Measurements from ENCODE around the gene B4GALNT2. TPM values are rescaled to one million over a fixed set of nuclear protein-coding genes. Genes with fewer than 3 reads are reported as not detected.
"Not testable (repeated sequence)": the region's sequence is repeated elsewhere in the genome, so short reads cannot be mapped to it uniquely, and the experiment has no call there.

B4GALNT2 gene
- total and polyA plus RNA-seq, 2 experiments from 2014 or later = not detected

DNA sequence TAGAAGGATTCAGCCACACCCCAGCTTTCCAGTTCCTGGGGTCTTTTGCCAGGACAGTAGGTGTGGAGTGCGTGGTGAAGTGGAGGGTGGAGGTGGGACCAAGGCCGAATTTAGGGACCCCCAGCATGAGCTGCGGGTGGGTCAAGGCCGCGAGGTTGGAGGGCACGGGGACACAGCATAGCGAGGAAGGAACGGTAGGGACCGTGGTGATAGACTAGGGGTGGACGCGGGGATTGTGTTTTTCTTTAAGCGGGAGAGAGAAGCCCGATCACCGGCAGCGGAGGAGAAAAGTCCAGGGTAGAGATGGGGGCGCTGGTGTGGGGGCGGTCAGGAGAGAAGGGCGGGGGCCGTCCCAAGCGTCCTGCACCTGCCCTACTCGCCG is 261 bp upstream of the B4GALNT2 start:
- Histone ChIP-seq H3K27ac (no peak overlapping the region), H3K4me1 (ENCODE audit: low read depth) (no peaks in the 10 kb centered on the region), H3K27me3 (peaks cover 56% of the 10 kb centered on the region), H3K4me3 (peak overlapping the region; percentile 22), H3K9me3 (ENCODE audit: low read depth) (no peaks in the 10 kb centered on the region), H3K36me3 (no peaks in the 10 kb centered on the region)
- DNase-seq (ENCODE audit: low read depth in 1 of 2, low spot score in 1 of 2) = no peak
- TF ChIP-seq, protein P1, sequence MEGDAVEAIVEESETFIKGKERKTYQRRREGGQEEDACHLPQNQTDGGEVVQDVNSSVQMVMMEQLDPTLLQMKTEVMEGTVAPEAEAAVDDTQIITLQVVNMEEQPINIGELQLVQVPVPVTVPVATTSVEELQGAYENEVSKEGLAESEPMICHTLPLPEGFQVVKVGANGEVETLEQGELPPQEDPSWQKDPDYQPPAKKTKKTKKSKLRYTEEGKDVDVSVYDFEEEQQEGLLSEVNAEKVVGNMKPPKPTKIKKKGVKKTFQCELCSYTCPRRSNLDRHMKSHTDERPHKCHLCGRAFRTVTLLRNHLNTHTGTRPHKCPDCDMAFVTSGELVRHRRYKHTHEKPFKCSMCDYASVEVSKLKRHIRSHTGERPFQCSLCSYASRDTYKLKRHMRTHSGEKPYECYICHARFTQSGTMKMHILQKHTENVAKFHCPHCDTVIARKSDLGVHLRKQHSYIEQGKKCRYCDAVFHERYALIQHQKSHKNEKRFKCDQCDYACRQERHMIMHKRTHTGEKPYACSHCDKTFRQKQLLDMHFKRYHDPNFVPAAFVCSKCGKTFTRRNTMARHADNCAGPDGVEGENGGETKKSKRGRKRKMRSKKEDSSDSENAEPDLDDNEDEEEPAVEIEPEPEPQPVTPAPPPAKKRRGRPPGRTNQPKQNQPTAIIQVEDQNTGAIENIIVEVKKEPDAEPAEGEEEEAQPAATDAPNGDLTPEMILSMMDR (IDR thresholded peaks at IDR 0.05; ENCODE audit: low read depth, low read length) = no peak

DNA sequence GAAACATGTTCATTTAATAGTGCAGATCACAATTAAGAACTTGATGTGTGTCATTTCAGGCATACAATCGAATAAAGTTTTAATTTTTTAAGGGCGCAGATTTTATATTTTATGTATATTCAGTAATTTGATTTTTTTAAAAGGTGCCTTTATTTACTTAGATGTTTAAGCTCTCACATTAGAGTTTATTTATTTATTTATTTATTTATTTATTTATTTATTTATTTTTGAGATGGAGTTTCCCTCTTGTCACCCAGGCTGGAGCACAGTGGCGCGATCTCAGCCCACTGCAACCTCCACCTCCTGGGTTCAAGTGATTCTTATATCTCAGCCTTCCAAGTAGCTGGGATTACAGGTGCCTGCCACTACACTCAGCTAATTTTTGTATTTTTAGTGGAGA is 3.8 kb downstream of the B4GALNT2 start:
- Histone ChIP-seq H3K9me3 (ENCODE audit: low read depth) (no peaks in the 10 kb centered on the region), H3K27me3 (peaks cover 45% of the 10 kb centered on the region), H3K4me3 (no peak overlapping the region), H3K4me1 (ENCODE audit: low read depth) (no peaks in the 10 kb centered on the region), H3K36me3 (no peaks in the 10 kb centered on the region), H3K27ac (no peak overlapping the region)
- TF ChIP-seq, protein P1 (IDR thresholded peaks at IDR 0.05; ENCODE audit: low read depth, low read length) = no peak
- no peak for DNase-seq (ENCODE audit: low read depth in 1 of 2, low spot score in 1 of 2)

DNA sequence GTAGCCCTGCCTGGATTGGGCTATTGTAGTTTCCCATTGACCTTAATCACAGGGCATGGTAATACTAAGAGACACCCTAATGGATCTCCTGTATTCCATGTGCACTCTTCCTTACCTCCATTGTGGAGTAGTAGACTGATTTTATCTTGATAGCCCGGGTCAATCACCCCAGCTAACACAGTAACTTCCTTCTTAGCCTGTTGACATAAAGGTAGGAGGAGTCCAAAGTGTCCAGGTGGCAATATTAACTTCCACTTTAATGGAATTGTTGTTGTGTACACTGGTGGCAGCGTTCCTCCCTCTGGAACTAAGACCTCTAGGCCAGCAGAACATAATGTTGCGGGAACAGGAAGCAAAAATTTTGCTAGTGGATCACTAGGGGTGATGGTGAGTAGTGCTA is 13.1 kb downstream of the B4GALNT2 start:
- H3K27me3 ChIP-seq = peaks cover 17% of the 10 kb centered on the region
- not testable (repeated sequence) for H3K4me1 ChIP-seq (ENCODE audit: low read depth); H3K9me3 ChIP-seq (ENCODE audit: low read depth); H3K4me3 ChIP-seq; DNase-seq (ENCODE audit: low read depth in 1 of 2, low spot score in 1 of 2); H3K36me3 ChIP-seq; H3K27ac ChIP-seq

DNA sequence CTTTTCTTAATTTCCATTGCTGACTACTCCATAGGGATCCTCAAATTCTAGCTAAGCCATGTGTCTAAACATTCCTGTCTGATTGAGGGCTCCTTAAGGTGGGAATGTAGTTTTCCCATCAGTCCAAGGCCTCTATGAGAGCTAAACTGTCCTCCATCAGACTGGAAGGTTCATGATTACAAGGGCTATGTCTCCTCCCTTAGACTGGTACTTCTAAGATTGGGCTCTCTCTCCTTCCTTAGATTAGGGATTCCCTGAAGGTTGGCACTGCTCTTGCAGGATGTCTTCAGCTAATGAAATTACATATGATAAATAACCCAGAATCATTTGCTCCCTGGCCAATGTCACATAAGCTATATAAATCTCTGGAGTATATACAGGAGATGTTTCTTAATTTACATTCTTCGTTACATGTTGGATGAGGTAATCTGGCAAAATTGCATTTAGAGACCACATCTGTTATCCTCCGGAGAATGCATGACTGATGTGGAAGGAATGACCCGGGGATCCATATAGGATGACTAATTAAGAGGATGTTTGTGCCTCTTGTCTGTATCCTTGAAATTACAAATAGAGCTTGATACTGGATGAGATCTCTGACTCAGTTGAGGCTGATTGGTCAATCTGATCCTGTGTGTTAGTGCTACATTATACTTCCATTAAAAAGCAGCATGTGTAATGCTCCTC is 14.2 kb downstream of the B4GALNT2 start:
- no peak overlapping the region for H3K4me3 ChIP-seq
- TF ChIP-seq, protein P1 (IDR thresholded peaks at IDR 0.05; ENCODE audit: low read depth, low read length) = no peak
- no peaks in the 10 kb centered on the region for H3K9me3 ChIP-seq (ENCODE audit: low read depth)
- H3K36me3 ChIP-seq = no peaks in the 10 kb centered on the region
- H3K4me1 ChIP-seq (ENCODE audit: low read depth) = no peaks in the 10 kb centered on the region
- peaks cover 17% of the 10 kb centered on the region for H3K27me3 ChIP-seq
- no peak overlapping the region for H3K27ac ChIP-seq
- peak in 1 of 2 donors; percentile 94 for DNase-seq (ENCODE audit: low read depth in 1 of 2, low spot score in 1 of 2)

DNA sequence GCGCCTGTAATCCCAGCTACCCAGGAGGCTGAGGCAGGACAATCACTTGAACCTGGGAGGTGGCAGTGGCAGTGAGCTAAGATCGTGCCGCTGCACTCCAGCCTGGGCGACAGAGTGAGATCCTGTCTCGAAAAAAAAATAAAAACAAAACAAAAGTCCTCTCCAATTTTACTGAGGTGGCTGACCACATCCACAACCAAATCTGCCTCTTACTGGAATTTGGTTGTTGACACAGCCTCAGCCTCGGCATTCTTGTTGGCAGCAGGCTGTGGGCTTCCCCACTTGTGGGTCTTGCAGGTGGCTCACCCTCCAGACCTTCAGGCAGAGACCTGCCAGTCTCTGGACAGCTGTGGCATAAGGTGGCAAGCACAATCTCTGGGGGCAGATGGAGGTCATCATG is 15.6 kb downstream of the B4GALNT2 start:
- TF ChIP-seq, protein P1 (IDR thresholded peaks at IDR 0.05; ENCODE audit: low read depth, low read length) = no peak
- no peaks in the 10 kb centered on the region for H3K9me3 ChIP-seq (ENCODE audit: low read depth)
- no peak overlapping the region for H3K27ac ChIP-seq
- H3K27me3 ChIP-seq = peaks cover 17% of the 10 kb centered on the region
- no peak for DNase-seq (ENCODE audit: low read depth in 1 of 2, low spot score in 1 of 2)
- H3K4me1 ChIP-seq (ENCODE audit: low read depth) = no peaks in the 10 kb centered on the region
- no peaks in the 10 kb centered on the region for H3K36me3 ChIP-seq
- no peak overlapping the region for H3K4me3 ChIP-seq

DNA sequence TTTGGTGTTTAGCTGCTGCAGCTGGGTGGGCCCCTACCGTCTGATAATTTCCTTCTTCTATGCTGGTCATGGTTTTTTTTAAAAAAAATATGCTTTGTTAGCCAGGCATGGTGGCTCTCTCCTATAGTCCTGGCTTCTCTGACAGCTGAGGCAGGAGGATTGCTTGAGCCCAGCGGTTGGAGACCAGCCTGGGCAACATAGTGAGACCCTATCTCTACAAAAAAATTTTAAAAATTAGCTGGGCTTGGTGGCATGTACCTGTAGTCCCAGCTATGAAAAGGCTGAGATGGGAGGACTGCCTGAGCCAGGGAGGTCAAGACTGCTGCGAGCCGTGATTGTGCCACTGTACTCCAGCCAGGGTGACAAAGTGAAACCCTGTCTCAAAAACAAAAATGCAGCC is 19.4 kb downstream of the B4GALNT2 start:
- H3K9me3 ChIP-seq (ENCODE audit: low read depth) = no peaks in the 10 kb centered on the region
- H3K27ac ChIP-seq = no peak overlapping the region
- no peaks in the 10 kb centered on the region for H3K36me3 ChIP-seq
- H3K4me3 ChIP-seq = no peak overlapping the region
- DNase-seq (ENCODE audit: low read depth in 1 of 2, low spot score in 1 of 2) = no peak
- no peaks in the 10 kb centered on the region for H3K4me1 ChIP-seq (ENCODE audit: low read depth)
- TF ChIP-seq, protein P1 (IDR thresholded peaks at IDR 0.05; ENCODE audit: low read depth, low read length) = no peak
- no peaks in the 10 kb centered on the region for H3K27me3 ChIP-seq
